BE2C (cell line): ENCODE data around the gene LRP11.

Experiments used
- DNase-seq: peaks from one replicate; pipeline ENCODE4 v3.0.0-alpha.2; 2020
- H3K27me3 ChIP-seq: fragments of 250-450 bp; sonication (Bioruptor Pico); 2 replicates; pipeline ENCODE4 v1.5.1; 2020; ENCODE audit warnings: mild to moderate bottlenecking
- H3K36me3 ChIP-seq: fragments of 250-450 bp; sonication (Bioruptor Pico); 2 replicates; pipeline ENCODE4 v1.5.1; 2020; ENCODE audit warnings: mild to moderate bottlenecking
- H3K4me1 ChIP-seq: fragments of 250-450 bp; sonication (Bioruptor Pico); 2 replicates; pipeline ENCODE4 v1.5.1; 2020
- H3K4me3 ChIP-seq: 2 replicates; pipeline ENCODE4 v1.5.1; 2011; ENCODE audit warnings: low read depth, low read length
- H3K9me3 ChIP-seq: fragments of 250-450 bp; sonication (Bioruptor Pico); 2 replicates; pipeline ENCODE4 v1.5.1; 2020
- TF ChIP-seq, protein P1 (sequence below): IDR thresholded peaks from 2 replicates; pipeline ENCODE4 v1.5.1; 2012; ENCODE audit warnings: mild to moderate bottlenecking, low read depth, low read length

The LRP11 gene

DNA sequence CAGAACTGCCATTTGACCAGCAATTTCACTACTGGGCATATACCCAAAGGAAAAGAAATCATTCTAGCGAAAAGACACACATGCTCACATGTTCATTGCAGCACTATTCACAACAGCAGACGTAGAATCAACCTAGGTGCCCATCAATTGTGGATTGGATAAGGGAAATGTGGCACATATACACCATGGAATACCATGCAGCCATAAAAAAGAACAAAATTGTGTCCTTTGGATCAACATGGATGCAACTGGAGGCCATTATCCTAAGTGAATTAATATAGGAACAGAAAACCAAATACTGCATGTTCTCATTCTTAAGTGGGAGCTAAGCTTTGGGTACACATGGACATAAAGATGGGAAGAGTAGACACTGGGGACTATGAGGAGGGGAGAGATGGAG lies 17.7 kb upstream of the LRP11 start:
- Histone ChIP-seq H3K9me3 (no peaks in the 10 kb centered on the region), H3K4me1 (no peaks in the 10 kb centered on the region), H3K27me3 (peaks cover 10% of the 10 kb centered on the region), H3K4me3 (no peak overlapping the region), H3K36me3 (no peaks in the 10 kb centered on the region)
- no peak for DNase-seq
- TF ChIP-seq, protein P1, sequence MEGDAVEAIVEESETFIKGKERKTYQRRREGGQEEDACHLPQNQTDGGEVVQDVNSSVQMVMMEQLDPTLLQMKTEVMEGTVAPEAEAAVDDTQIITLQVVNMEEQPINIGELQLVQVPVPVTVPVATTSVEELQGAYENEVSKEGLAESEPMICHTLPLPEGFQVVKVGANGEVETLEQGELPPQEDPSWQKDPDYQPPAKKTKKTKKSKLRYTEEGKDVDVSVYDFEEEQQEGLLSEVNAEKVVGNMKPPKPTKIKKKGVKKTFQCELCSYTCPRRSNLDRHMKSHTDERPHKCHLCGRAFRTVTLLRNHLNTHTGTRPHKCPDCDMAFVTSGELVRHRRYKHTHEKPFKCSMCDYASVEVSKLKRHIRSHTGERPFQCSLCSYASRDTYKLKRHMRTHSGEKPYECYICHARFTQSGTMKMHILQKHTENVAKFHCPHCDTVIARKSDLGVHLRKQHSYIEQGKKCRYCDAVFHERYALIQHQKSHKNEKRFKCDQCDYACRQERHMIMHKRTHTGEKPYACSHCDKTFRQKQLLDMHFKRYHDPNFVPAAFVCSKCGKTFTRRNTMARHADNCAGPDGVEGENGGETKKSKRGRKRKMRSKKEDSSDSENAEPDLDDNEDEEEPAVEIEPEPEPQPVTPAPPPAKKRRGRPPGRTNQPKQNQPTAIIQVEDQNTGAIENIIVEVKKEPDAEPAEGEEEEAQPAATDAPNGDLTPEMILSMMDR: no peak

DNA sequence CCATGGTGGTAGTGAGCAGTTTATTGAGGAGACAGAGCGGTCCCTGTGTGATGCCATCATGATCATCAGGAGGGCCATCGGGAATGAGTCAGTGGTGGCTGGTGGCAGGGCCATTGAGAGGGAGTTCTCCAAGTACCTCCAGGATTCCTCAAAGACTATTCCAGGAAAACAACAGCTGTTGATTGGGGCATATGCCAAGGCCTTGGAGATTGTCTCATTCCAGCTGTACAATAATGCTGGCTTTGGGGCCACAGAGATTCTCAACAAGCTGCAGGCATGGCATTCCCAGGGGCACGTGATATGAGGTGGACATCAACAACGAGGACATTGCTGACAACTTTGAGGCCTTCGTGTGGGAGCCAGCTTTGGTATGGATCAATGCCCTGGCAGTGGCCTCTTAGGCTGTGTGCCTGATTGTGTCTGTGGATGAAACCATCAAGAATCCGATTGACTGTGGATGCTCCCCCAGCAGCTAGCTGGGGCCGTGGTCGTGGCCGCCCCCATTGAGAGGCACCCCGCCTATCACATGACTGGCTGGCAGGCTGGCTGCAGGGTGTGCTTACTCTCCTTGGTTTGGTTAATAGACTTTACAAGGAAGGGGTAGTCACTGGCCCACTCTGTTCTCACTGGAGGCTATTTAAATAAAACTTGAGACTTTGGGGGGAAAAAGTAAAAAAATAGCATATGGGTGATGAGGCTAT lies 17.1 kb upstream of the LRP11 start:
- no peak for DNase-seq
- no peaks in the 10 kb centered on the region for H3K4me1 ChIP-seq
- TF ChIP-seq, protein P1: no peak

DNA sequence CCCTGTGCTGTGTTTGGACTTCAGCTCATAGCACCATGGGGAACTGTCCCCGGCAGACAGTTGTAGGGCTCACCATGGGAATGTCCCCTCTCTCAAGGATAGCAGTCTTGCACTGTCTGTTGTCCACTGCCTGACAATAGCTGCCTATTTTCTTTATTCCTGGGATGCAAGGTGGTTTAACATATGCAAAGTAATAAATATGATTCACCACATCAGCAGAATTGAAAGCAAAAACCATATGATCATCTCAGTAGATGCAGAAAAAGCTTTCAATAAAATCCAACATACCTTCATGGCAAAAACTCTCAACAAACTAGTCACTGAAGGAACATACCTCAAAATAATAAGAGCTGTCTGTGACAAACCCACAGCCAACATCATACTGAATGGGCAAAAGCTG lies 13.5 kb upstream of the LRP11 start:
- no peaks in the 10 kb centered on the region for H3K4me1 ChIP-seq
- no peak overlapping the region for H3K4me3 ChIP-seq
- H3K27me3 ChIP-seq: no peaks in the 10 kb centered on the region
- no peaks in the 10 kb centered on the region for H3K9me3 ChIP-seq
- TF ChIP-seq, protein P1: no peak
- no peak for DNase-seq
- H3K36me3 ChIP-seq: no peaks in the 10 kb centered on the region

More for the DNA sequence above, 17.1 kb upstream of the LRP11 start:
- Histone ChIP-seq H3K9me3 (no peaks in the 10 kb centered on the region), H3K36me3 (no peaks in the 10 kb centered on the region), H3K4me3 (no peak overlapping the region), H3K27me3 (peaks cover 10% of the 10 kb centered on the region)

DNA sequence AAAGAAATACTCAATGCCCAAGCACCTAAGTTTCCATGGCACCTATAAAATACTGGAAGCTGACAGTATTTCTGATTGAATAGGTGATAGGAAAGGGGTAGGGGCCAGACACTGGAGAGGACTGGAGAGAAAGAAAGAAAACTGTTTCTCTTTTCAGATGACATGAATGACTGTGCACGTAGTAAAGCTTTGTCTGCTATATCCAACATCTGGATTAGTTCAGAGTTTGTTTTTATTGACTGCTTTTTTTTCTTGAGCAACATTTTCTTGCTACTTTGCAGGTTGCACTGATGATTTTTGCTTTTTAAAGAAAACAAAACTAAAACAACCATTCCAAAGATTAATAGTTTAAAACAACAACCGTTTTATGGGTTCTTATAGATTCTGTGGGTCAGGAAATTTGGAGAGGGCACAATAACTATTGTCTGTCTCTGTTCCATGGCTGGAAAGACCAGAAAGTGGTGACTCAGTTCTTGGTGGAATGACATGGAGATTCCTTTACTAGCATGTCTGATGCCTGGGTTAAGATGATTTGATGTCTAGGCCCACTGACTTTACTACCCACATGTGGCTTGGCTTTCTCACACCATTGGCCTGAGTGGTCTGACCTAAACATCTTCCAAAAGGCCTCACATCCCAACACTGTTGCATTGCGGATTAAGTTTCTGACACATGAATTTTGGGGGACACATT lies 12.2 kb upstream of the LRP11 start:
- Histone ChIP-seq H3K9me3 (no peaks in the 10 kb centered on the region), H3K4me1 (no peaks in the 10 kb centered on the region), H3K27me3 (no peaks in the 10 kb centered on the region), H3K4me3 (no peak overlapping the region), H3K36me3 (no peaks in the 10 kb centered on the region)
- DNase-seq: no peak
- TF ChIP-seq, protein P1: no peak

DNA sequence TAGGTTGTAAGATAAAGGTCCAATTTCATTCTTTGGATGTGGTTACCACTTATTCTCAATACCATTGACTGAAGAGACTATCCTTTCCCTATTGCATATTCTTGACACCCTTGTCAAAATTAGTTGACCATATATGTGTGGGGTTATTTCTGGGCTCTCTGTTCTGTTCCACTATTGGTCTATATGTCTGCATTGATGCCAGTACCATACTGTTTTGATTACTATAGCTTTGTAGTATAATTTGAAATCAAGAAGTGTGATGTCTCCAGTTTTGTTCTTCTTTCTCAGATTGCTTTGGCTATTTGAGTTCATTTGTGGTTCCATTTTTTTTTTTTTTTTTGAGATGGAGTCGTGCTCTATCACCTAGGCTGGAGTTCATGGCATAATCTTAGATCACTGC lies 8.1 kb upstream of the LRP11 start:
- no peak for DNase-seq
- no peaks in the 10 kb centered on the region for H3K27me3 ChIP-seq
- TF ChIP-seq, protein P1: no peak
- H3K4me1 ChIP-seq: no peaks in the 10 kb centered on the region
- H3K9me3 ChIP-seq: no peaks in the 10 kb centered on the region
- H3K4me3 ChIP-seq: no peak overlapping the region
- H3K36me3 ChIP-seq: no peaks in the 10 kb centered on the region

DNA sequence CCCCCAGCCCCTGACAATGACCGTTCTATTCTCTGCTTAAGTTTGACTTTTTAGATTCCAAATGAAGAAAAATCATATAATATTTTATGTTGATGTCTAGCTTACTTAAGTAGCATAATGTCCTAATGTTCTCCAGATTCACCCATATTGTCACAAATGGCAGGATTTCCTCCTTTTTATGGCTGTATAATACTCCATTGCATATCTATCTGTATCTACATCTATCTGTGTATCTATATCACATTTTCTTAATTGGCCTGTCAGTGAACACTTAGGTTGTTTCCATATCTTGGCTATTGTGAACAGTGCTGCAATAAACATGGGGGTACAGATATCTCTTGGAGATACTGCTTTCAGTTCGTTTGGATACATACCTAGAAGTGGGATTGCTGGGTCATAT lies 7.0 kb upstream of the LRP11 start:
- no peaks in the 10 kb centered on the region for H3K27me3 ChIP-seq
- H3K36me3 ChIP-seq: no peaks in the 10 kb centered on the region
- TF ChIP-seq, protein P1: no peak
- H3K4me1 ChIP-seq: no peaks in the 10 kb centered on the region
- DNase-seq: no peak
- no peaks in the 10 kb centered on the region for H3K9me3 ChIP-seq
- no peak overlapping the region for H3K4me3 ChIP-seq
